Measurements from ENCODE around the gene MAPK1. TPM values are rescaled to one million over a fixed set of nuclear protein-coding genes. Genes with fewer than 3 reads are reported as not detected.
"Not testable (repeated sequence)": the region's sequence is repeated elsewhere in the genome, so short reads cannot be mapped to it uniquely, and the experiment has no call there.

The MAPK1 gene
- total RNA-seq, 6 donors from 2014 or later = 50.2 to 180 (median 65.9) TPM

GRCh38 chr22:21807544-21808529 lies 59.6 kb downstream of the MAPK1 start:
- DNase-seq (no peak), ATAC-seq (ENCODE audit: low FRiP score in 2 of 2) (no peak)
- H3K27me3 ChIP-seq = no peaks in the 10 kb centered on the region
- H3K4me1 ChIP-seq = peaks cover 0 to 25% (median 8%) of the 10 kb centered on the region in 4 donors
- H3K9me3 ChIP-seq = no peaks in the 10 kb centered on the region
- peaks cover 16 to 45% (median 22%) of the 10 kb centered on the region in 4 donors for H3K36me3 ChIP-seq
- no peak overlapping the region for H3K27ac ChIP-seq
- TF ChIP-seq CTCF (IDR thresholded peaks at IDR 0.05) (no peak), POLR2AphosphoS5 (IDR thresholded peaks at IDR 0.05) (no peak), POLR2A (IDR thresholded peaks at IDR 0.05) (no peak), EP300 (IDR thresholded peaks at IDR 0.05) (no peak)
- WGBS, 2 donors = 44 to 47% methylated on average over 6 of the region's 6 CpGs
- no peak overlapping the region for H3K4me3 ChIP-seq

- H3K27me3 ChIP-seq; DNase-seq; H3K27ac ChIP-seq; ATAC-seq (ENCODE audit: low FRiP score in 2 of 2); H3K9me3 ChIP-seq; H3K4me3 ChIP-seq: not testable (repeated sequence)
- Histone ChIP-seq H3K36me3 (peaks cover 16 to 69% (median 37%) of the 10 kb centered on the region in 4 donors), H3K4me1 (peaks cover 0 to 25% (median 8%) of the 10 kb centered on the region in 4 donors)
- WGBS, 2 donors = 96 to 97% methylated on average over 7 to 8 of the region's 8 CpGs
Observed at GRCh38 chr22:21805325-21805724, 62.1 kb downstream of the MAPK1 start.

- DNase-seq (no peak), ATAC-seq (ENCODE audit: low FRiP score in 2 of 2) (no peak)
- no peak overlapping the region for H3K27ac ChIP-seq
- H3K4me1 ChIP-seq = peaks cover 0 to 14% (median 8%) of the 10 kb centered on the region in 4 donors
- H3K4me3 ChIP-seq = no peak overlapping the region
- H3K9me3 ChIP-seq = no peaks in the 10 kb centered on the region
- WGBS, 2 donors = 88 to 92% methylated on average over 6 of the region's 6 CpGs
- H3K27me3 ChIP-seq = no peaks in the 10 kb centered on the region
- no peak for TF ChIP-seq POLR2AphosphoS5 (IDR thresholded peaks at IDR 0.05)
- TF ChIP-seq POLR2A (IDR thresholded peaks at IDR 0.05) = no peak
- TF ChIP-seq CTCF (IDR thresholded peaks at IDR 0.05) = no peak
- no peak for TF ChIP-seq EP300 (IDR thresholded peaks at IDR 0.05)
- H3K36me3 ChIP-seq = peaks cover 16 to 80% (median 41%) of the 10 kb centered on the region in 4 donors
Observed at GRCh38 chr22:21803811-21804249, 63.6 kb downstream of the MAPK1 start.

GRCh38 chr22:21802673-21803072 lies 64.8 kb downstream of the MAPK1 start:
- TF ChIP-seq EP300 (IDR thresholded peaks at IDR 0.05) (no peak), CTCF (IDR thresholded peaks at IDR 0.05) (no peak), POLR2AphosphoS5 (IDR thresholded peaks at IDR 0.05) (no peak), POLR2A (IDR thresholded peaks at IDR 0.05) (no peak)
- WGBS, 2 donors = 100% methylated on average over 1 of the region's 1 CpG
- no peak overlapping the region for H3K27ac ChIP-seq

GRCh38 chr22:21802056-21802455 lies 65.4 kb downstream of the MAPK1 start:
- TF ChIP-seq POLR2AphosphoS5 (IDR thresholded peaks at IDR 0.05) = no peak
- TF ChIP-seq CTCF (IDR thresholded peaks at IDR 0.05) = no peak
- no peak for TF ChIP-seq POLR2A (IDR thresholded peaks at IDR 0.05)
- TF ChIP-seq EP300 (IDR thresholded peaks at IDR 0.05) = no peak
- H3K27ac ChIP-seq = no peak overlapping the region
- WGBS, 2 donors = 96 to 97% methylated on average over 9 of the region's 9 CpGs
- H3K27me3 ChIP-seq = no peaks in the 10 kb centered on the region
- no peak overlapping the region for H3K4me3 ChIP-seq
- H3K9me3 ChIP-seq = no peaks in the 10 kb centered on the region
- H3K36me3 ChIP-seq = peaks cover 21 to 95% (median 51%) of the 10 kb centered on the region in 4 donors
- ATAC-seq (ENCODE audit: low FRiP score in 2 of 2) (no peak), DNase-seq (no peak)
- peaks cover 0 to 4% (median under 1%) of the 10 kb centered on the region in 4 donors for H3K4me1 ChIP-seq

More at GRCh38 chr22:21802673-21803072, 64.8 kb downstream of the MAPK1 start:
- H3K4me3 ChIP-seq = no peak overlapping the region
- H3K36me3 ChIP-seq = peaks cover 21 to 92% (median 52%) of the 10 kb centered on the region in 4 donors
- DNase-seq = no peak
- H3K4me1 ChIP-seq = peaks cover 3 to 8% (median 4%) of the 10 kb centered on the region in 4 donors
- no peaks in the 10 kb centered on the region for H3K9me3 ChIP-seq
- H3K27me3 ChIP-seq = no peaks in the 10 kb centered on the region
- ATAC-seq (ENCODE audit: low FRiP score in 2 of 2) = no peak

GRCh38 chr22:21801304-21801644 lies 66.2 kb downstream of the MAPK1 start:
- H3K27ac ChIP-seq; H3K9me3 ChIP-seq; H3K27me3 ChIP-seq; ATAC-seq (ENCODE audit: low FRiP score in 2 of 2); H3K4me3 ChIP-seq; DNase-seq; H3K4me1 ChIP-seq: not testable (repeated sequence)
- 95 to 97% methylated on average over 7 of the region's 7 CpGs for WGBS, 2 donors
- H3K36me3 ChIP-seq = peaks cover 21 to 93% (median 50%) of the 10 kb centered on the region in 4 donors

Measured in upper lobe of left lung (tissue), 6 donors.